SK-N-DZ (cell line): Measurements from ENCODE around the gene C3orf18.

Experiments
- DNase-seq: peaks from one replicate; pipeline ENCODE4 v3.0.0-alpha.2; 2015; ENCODE audit warnings: low spot score

C3orf18 gene

DNA sequence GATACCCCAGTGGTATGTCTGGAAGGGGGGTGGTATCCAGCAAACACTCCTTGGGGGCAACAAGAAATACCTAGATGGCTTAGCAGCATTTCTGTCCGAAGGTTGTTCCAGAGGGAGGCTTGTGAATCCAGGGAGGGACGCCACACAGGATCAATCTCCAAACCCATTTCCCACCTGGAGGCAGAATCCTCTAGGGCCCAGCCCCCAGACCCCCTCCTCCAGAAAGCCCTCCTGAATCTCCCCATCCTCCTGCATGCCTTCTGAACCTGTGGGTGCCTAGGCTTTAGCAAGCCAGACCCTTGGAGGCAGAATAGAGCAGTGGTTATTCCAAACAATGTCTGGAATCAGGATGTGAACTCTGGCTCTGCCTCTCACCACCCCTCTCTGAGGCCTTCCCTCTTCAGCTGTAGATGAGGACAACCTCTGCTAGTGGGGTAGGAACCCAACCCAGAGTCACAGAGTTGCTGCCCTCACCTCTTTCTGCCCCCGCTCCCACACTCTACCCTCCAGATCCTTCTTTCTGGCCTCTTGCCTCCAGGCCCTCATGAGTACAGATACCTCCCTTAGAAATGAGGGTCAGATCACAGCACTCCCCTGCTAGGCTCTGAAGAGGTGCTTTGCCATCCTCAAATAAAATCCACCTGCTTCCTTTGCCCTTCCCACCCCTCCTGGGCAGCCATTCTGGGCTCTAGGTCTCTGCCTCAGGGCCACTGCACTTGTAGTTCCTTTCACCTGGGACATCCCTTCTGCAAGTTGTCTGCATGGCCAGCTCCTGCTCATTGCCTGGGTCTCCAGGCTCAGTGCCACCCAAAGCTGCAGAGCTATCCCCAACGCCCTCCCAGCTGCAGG, 35.9 kb upstream of the C3orf18 start:
- no peak for DNase-seq

DNA sequence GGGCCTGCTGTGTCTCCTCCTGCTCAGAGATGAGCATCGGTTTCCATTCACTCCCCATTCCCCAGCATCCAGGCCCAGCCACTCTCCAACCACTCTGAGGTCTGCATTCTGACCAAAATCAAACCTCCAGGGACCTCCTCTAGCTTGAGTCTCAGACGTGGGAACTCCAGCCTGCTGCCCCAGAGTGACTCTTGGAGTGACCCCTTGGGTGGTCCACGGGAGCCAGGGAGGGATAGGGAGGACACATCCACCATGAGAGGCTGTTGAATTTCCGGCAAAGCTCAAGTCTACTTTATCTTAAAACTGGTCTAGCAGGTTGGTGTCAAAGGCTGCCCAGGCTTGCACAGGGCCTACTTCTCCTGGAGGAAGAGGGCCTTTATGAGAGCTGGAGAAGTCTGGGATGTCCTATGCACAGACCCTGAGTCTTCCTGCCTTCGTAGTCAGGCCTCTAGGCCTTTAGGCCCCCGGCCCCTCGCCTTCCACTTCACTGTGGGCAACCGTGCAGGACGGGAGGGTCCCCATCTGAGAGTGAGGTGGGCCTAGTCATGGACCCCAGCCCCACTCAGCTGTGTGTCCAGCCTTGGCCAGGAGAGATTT, 35.1 kb upstream of the C3orf18 start:
- DNase-seq = no peak

GRCh38 chr3:50600841-50601591, 33.5 kb upstream of the C3orf18 start:
- peak; percentile 54 for DNase-seq

DNA sequence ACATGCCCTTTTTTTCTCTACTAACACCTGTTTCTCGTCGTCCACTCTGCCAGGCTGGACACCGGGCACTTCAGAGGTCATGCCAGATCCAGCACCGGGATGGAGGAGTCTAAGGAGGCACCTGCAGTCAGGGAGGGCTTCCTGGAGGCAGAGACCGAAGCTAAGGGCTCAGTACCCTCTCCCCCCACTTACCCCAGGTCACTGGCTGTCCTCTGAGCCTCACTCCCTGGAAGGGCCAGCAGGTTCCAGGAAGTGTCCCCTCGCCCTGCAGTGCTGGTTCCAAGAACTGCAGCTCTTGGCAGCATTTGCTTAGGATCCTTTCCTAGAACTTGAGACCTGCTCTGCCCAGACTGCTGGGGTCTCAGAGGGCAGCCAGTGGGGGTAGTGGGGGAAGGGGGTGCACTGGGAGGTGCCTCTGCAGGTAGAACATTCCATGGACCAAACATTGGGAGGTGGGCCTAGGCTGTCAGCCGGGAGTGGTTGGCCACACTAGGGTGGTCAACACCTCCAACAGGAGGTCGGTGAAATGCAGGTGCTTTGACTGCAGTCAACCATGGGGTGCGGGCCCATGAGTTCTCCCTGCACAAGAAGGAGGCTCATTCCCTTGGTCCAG, 32.7 kb upstream of the C3orf18 start:
- DNase-seq = no peak

DNA sequence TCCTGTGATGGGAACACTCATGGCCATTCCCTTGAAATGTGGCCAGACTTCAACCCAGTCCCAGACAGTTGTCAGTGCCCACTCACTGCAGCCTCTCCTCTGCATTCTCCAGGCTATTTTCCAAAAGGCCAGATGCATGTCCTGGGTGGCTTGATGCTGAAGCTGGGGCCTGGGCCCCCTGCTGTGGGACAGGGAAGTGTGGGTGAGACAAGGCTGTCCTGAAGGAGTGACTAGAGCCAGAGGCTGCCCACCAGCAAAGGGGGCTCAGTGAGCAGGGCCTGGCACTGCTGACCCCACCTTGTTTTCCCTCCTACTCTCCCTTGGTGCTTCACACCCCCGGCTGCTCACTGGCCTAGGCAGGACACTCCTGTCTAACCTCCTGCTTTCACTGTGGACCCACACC, 32.2 kb upstream of the C3orf18 start:
- no peak for DNase-seq

GRCh38 chr3:50599115-50599715, 31.7 kb upstream of the C3orf18 start:
- no peak for DNase-seq

GRCh38 chr3:50594253-50594785, 26.8 kb upstream of the C3orf18 start:
- DNase-seq = no peak

DNA sequence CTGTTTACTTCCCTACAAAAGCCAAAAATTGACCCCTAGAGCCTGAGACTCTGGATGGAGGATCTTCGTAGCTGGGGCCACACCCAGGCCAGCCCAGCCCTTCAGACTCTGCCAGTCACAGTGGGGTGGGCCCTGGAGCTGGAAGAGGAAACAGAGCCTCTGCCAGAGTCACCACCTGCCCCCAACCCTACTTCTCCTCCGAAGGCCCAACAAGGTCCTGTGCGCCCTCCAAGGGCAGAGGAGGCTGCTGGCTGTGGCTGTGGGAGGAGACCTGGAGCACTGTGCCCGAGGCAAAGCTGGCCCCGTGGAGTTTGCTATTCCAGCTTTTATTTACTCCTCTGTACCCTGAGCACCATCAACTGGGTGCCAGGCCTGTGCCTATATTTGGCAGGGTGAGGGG, 25.0 kb upstream of the C3orf18 start:
- no peak for DNase-seq

GRCh38 chr3:50591196-50591741, 23.7 kb upstream of the C3orf18 start:
- DNase-seq = no peak

DNA sequence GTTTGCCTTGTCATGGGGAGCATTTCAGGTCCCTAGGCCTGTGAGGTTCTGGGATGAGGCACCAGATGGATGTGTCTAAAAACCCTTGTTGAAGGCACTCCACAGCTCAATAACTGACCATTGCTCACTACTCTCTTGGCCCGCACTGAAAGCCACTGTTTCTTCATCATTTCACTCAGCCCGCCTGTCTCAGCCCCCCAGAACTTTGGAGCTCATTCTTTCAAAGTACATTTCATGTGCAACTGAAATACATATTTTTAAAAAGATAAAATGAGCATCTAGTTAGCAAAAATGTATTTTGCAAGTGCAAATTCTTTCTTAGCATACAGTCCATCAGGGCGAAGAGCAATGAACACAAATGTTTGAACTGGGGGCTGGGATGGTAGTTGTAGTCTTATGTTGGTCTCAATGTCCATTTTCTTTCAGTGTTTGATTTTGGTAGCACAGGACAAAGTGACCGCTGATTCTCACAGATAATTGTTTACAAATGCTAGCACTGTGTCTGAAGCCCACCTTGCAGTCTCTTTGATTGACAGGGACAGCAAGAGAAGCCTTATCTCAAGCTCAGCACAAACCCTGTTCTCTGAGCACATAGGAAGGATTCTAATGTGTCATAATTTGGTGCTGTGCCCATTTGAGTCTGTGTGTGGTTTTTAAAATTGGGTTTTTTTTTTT, 21.3 kb upstream of the C3orf18 start:
- DNase-seq = no peak

- DNase-seq = no peak
Measured at GRCh38 chr3:50587806-50588758, 20.5 kb upstream of the C3orf18 start.

DNA sequence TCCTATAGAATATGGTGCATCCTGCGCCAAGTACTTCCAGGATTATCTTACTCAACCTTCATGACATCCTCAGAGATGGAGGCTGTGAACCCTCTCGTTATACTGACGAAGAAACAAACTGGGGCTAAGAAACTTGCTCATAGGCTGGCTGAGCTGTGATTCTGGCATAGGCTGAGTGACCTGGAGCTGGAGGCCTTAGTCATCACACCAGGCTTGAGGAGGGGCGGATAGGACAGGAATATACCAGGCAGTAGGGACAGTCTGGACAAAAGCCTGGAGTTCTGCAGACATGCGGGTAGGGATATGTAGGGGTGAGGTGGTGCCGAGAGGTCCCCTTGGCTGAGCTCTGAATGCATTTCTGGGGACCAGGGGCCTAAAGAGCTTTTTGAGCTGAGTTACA, 19.8 kb upstream of the C3orf18 start:
- no peak for DNase-seq

DNA sequence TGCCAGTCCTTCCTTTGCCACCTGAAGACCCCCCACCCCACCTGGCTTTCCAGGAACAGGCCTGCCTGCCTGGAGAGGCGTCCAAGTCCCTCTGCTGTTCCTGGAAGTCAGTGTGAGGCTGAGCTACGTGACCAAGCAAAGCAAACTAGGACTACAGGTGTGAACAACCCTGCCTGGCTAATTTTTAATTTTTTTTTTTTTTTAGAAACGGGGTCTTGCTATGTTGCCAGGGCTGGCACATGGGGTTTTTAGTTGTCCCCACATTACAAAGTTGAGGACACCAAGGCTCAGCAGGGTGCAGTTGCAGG, 19.2 kb upstream of the C3orf18 start:
- DNase-seq = no peak

DNA sequence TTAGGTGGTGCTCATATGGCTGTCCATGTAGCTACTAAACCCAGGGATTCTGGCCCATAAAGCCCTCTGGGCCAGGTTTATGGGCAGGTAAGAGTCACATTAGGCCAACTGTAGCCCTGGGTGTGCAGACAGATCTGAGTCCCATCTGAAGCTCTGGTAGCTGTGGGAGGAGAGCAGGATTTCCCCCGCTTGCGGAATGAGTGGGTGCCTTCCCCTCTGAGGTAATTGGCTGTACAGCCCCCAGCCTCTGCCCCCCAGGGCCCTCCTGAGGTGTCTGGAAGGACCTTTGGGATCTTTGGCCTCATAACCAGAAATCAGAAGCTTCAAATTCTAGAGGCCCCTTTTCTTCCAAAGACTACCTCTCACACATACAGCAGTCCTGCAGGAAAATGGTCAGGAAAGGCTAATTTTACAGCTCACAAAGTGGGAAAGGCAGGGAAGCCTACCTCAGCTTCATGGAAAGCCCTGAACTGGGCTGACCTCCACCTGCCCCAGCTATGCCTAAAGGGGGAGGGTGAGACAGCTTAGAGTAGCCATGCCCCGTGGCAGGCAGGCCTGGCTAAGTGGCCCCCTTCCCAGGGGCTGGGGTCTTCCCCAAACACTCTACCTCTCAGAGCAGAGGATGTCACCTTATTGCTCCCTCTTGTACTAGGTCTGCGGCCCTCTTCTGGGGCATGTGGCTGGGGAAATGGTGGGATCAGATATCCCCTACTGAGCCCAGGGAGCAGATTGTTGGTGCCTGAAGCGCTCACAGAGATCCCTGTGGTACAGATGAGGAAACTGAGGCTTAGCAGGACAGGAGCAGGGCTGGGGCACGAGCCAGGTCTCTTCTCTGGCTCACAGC, 18.6 kb upstream of the C3orf18 start:
- DNase-seq = no peak

- no peak for DNase-seq
Measured at GRCh38 chr3:50584391-50584790, 16.8 kb upstream of the C3orf18 start.

DNA sequence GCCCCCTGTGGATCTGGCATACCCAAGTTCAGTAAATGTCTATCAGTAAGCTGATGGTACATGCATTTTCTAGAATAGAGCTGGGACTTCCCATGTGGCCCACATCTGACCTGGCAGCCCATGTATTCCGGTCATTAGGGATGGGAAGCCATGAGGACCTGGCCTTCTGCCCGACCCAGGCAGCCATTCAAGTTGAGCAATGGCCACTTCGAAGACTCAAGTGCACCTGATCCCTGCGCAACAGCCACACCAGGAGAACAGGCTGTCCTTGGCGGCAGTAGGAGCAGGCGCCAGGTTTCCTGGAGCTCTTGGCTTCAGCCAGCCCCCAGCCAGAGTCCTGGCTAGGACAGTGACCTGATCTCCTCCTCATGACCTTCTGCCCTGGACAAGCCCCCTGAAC, 16.4 kb upstream of the C3orf18 start:
- no peak for DNase-seq

DNA sequence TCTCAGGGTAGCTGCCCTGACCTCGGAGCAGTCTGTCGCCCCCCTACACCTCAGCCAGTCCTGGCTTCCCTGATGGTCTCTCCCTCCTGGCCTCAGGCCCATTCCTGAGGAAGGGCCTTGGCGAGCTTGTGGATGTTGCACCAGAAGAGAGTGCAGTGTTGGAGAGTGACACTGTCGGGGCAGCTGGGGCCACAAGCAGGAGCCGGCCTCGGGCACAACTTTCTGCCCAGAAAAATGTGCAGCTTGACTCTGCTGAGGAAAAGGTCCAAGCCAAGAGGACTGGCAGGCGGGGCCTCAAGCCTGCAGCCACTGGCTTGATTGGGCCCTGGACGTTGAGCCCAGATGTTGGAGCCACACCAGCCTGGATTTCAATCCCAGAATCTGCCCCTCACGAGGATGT, 14.5 kb upstream of the C3orf18 start:
- DNase-seq = no peak

GRCh38 chr3:50581459-50581842, 13.9 kb upstream of the C3orf18 start:
- DNase-seq = no peak
